AG09319 (cell line): Measurements from ENCODE around the gene PCGF5.
"Not testable (repeated sequence)": the region's sequence is repeated elsewhere in the genome, so short reads cannot be mapped to it uniquely, and the experiment has no call there.

ENCODE experiments used
- DNase-seq: peaks from one replicate; pipeline ENCODE4 v3.0.0-alpha.2; 2010; ENCODE audit warnings: low read depth; ENCODE audit errors: extremely low read depth
- CTCF ChIP-seq: IDR thresholded peaks from 2 replicates; pipeline ENCODE4 v1.5.1; 2011; ENCODE audit warnings: low read depth, mild to moderate bottlenecking, inconsistent platforms, low read length, moderate library complexity

PCGF5 gene

GRCh38 chr10:91298224-91298871, 77.9 kb downstream of the PCGF5 start:
- TF ChIP-seq CTCF = peak; percentile 91
- no peak for DNase-seq

GRCh38 chr10:91299999-91300575, 79.6 kb downstream of the PCGF5 start:
- no peak for TF ChIP-seq CTCF

GRCh38 chr10:91302946-91303345, 82.5 kb downstream of the PCGF5 start:
- not testable (repeated sequence) for DNase-seq

More at GRCh38 chr10:91299999-91300575, 79.6 kb downstream of the PCGF5 start:
- no peak for DNase-seq

- not testable (repeated sequence) for DNase-seq
These were observed 85.5 kb downstream of the PCGF5 start for GRCh38 chr10:91305979-91306378.

- no peak for TF ChIP-seq CTCF
- DNase-seq = no peak
These were observed 87.0 kb downstream of the PCGF5 start for GRCh38 chr10:91307489-91307888.

GRCh38 chr10:91309711-91310110, 89.2 kb downstream of the PCGF5 start:
- DNase-seq = no peak
- no peak for TF ChIP-seq CTCF

- peak; percentile 68 for DNase-seq
These were observed 91.3 kb downstream of the PCGF5 start for GRCh38 chr10:91311601-91312381.

More at GRCh38 chr10:91311601-91312381, 91.3 kb downstream of the PCGF5 start:
- no peak for TF ChIP-seq CTCF
